ENCODE results near the gene SLC12A7.
"Not testable (repeated sequence)": the region's sequence is repeated elsewhere in the genome, so short reads cannot be mapped to it uniquely, and the experiment has no call there.

Gene SLC12A7

DNA sequence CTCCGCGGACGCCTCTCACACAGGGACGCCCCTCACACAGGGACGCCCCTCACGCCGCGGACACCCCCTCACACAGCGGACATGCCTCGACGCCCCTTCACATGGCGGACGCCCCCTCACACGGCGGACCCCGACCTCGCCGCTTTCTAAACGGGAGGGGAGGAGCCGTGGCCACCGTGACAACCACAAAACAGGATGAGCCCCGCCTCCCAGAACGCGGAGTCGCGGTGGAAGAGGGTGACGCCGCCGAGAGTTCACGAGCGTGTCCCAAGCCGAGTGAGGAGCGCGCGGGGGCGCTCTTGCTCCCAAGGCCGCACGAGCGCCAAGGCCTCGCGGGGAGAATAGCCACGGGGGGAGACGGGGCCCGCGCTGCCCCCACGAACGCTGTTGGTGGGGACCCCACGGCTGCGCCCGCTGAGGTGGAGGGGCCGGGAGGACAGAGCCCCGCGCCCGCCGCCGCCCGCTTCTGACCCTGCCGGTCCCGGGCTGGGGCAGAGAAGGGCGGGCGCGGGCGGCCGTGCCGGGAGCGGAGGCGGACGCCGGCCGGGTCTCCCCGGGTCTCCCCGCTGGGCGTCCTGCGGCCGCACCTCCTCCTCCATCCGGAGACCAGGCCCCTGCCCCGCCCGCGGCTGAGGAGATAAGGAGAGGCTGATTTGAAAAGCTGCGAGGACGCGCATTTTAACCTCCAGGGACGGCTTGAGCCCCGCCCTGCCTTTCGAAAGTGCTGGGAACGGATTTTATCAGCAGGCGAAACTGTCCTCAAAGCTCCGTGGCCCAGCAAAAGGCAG is 107.2 kb downstream of the SLC12A7 start:
- Histone ChIP-seq H3K27ac (no peak overlapping the region), H3K36me3 (ENCODE audit: insufficient read depth, low read length) (no peaks in the 10 kb centered on the region), H3K9me3 (ENCODE audit: low read depth, low read length) (no peaks in the 10 kb centered on the region), H3K9ac (ENCODE audit: insufficient read length) (peak overlapping the region; percentile 79), H3K4me3 (peak overlapping the region; percentile 82)
- no peak for DNase-seq (ENCODE audit: low read depth, low spot score)
- TF ChIP-seq EZH2 (IDR thresholded peaks at IDR 0.05) = no peak
- peak; percentile 47 for TF ChIP-seq POLR2AphosphoS5 (IDR thresholded peaks at IDR 0.05; ENCODE audit: borderline replicate concordance, low read depth, low read length)

DNA sequence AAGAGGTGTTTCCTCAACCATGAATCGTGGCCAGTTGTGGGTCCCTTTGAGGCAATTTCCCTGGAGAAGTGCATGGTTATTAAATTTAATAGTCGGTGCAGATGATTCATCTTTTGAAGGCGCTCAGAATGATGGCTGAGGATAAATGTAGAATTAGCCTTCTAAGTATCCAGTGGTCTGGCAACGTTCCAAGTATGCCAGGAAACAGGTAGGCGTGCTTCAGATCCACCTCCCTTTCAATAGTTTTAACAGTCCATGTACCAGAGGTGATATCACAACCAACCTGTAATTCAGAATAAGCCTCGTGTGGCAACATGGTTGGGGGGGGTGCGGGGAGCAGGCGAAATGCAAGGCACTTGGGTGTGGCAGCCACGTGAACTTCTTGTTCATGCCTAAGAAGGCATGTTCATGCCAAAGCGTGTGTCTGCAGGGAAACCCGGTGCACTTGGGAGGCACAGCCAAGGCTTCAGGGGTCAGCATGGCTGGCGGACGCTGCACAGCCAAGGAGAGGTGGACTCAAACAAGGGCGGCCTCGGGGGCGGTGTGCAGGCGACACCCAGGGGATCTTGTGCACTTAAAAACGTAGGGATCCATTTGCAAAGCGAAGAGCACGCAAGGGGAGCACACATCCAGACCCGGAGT is 108.4 kb downstream of the SLC12A7 start:
- TF ChIP-seq FOXP2 (optimal IDR thresholded peaks at IDR 0.05; ENCODE audit: control extremely low read depth, extremely low read length, insufficient read depth) = no peak
- TF ChIP-seq EZH2 (IDR thresholded peaks at IDR 0.05) = no peak
- TF ChIP-seq POLR2AphosphoS5 (IDR thresholded peaks at IDR 0.05; ENCODE audit: borderline replicate concordance, low read depth, low read length) = no peak
- Histone ChIP-seq H3K4me3 (no peak overlapping the region), H3K9me3 (ENCODE audit: low read depth, low read length) (no peaks in the 10 kb centered on the region), H3K27ac (no peak overlapping the region), H3K9ac (ENCODE audit: insufficient read length) (no peak overlapping the region), H3K36me3 (ENCODE audit: insufficient read depth, low read length) (no peaks in the 10 kb centered on the region)
- no peak for DNase-seq (ENCODE audit: low read depth, low spot score)

DNA sequence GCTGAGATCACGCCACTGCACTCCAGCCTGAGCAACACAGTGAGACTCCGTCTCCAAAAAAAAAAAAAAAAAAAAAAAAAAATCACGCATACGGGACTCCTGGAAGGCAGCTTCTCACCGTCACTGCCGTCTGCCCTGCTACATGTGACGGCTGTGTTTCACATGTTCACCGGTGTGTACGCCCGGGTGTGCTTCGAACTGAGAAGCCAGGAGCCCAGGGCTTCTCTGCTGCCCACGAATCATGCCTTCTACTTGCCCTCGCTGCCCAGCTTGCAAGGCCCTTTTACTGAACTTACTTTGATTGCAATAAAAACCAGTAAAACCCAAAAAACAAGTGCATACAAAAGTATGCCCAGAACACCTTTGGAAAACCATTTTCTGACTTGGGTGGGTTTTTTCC is 109.0 kb downstream of the SLC12A7 start:
- TF ChIP-seq FOXP2 (optimal IDR thresholded peaks at IDR 0.05; ENCODE audit: control extremely low read depth, extremely low read length, insufficient read depth) (no peak), POLR2AphosphoS5 (IDR thresholded peaks at IDR 0.05; ENCODE audit: borderline replicate concordance, low read depth, low read length) (no peak), EZH2 (IDR thresholded peaks at IDR 0.05) (no peak)
- no peak overlapping the region for H3K4me3 ChIP-seq
- H3K9me3 ChIP-seq (ENCODE audit: low read depth, low read length) = no peaks in the 10 kb centered on the region
- no peak for DNase-seq (ENCODE audit: low read depth, low spot score)
- H3K9ac ChIP-seq (ENCODE audit: insufficient read length) = no peak overlapping the region
- no peak overlapping the region for H3K27ac ChIP-seq
- no peaks in the 10 kb centered on the region for H3K36me3 ChIP-seq (ENCODE audit: insufficient read depth, low read length)

DNA sequence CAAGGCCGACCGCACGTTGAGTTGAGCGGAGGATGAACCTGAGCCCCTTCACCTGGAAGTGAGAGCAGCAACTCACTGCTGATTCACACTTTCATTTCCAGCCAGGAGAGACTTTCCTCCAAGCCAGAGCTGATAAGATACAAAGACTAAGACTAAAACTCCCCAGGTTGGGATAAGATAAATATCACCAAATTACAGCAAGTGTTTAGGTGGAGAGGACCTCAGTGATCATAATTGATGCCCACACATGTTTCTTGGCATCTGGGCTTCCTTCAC is 109.7 kb downstream of the SLC12A7 start:
- Histone ChIP-seq H3K36me3 (ENCODE audit: insufficient read depth, low read length) (no peaks in the 10 kb centered on the region), H3K9ac (ENCODE audit: insufficient read length) (no peak overlapping the region), H3K27ac (no peak overlapping the region), H3K4me3 (no peak overlapping the region), H3K9me3 (ENCODE audit: low read depth, low read length) (no peaks in the 10 kb centered on the region)
- no peak for TF ChIP-seq EZH2 (IDR thresholded peaks at IDR 0.05)
- TF ChIP-seq FOXP2 (optimal IDR thresholded peaks at IDR 0.05; ENCODE audit: control extremely low read depth, extremely low read length, insufficient read depth) = no peak
- no peak for TF ChIP-seq POLR2AphosphoS5 (IDR thresholded peaks at IDR 0.05; ENCODE audit: borderline replicate concordance, low read depth, low read length)
- no peak for DNase-seq (ENCODE audit: low read depth, low spot score)

DNA sequence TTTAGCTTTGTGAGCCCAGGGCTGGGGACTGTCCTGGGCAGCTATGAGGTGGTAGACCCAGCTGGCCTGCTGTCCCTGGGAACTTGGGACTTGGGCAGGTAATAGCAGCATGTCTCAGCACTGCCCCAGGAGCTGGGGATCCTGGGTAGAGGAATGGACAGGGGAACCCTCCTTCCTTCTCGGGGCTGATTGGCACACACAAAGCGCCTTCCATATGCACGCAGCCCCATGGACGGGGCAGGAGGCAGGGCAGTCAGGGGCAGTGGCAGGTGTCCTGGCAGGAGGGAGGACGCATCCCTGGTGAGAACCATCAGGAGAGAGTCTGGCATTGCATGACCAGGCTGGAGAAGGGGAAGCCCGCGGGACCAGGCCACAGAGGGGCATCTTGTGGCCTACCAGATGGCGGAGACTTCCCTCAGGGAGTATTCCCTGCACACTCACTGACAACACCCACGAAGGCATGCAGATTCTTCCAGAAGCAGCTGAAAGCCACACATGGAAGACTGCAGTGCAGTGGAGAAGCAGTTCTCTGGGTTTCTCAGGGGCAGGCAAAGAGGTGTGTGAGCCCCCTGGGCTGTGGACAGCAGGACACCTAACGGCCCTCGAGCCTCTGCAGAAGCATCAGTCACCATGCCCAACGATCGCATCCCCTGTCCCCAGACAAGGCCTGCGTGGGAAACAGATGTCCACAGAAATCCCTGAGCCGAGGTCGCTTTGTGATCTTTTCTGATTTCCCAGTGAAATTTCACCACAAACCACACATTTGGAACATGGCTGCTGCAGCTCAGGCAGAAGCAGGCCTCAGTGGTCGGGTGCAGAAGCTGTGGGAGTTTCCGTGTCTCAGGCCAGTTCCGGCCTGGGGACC is 110.2 kb downstream of the SLC12A7 start:
- no peaks in the 10 kb centered on the region for H3K36me3 ChIP-seq (ENCODE audit: insufficient read depth, low read length)
- TF ChIP-seq POLR2AphosphoS5 (IDR thresholded peaks at IDR 0.05; ENCODE audit: borderline replicate concordance, low read depth, low read length) (no peak), FOXP2 (optimal IDR thresholded peaks at IDR 0.05; ENCODE audit: control extremely low read depth, extremely low read length, insufficient read depth) (no peak), EZH2 (IDR thresholded peaks at IDR 0.05) (no peak)
- no peak overlapping the region for H3K27ac ChIP-seq
- no peaks in the 10 kb centered on the region; the same call in 1 of the 2 replicates for H3K9me3 ChIP-seq (ENCODE audit: low read depth, low read length)
- no peak overlapping the region for H3K4me3 ChIP-seq
- no peak for DNase-seq (ENCODE audit: low read depth, low spot score)
- no peak overlapping the region for H3K9ac ChIP-seq (ENCODE audit: insufficient read length)

DNA sequence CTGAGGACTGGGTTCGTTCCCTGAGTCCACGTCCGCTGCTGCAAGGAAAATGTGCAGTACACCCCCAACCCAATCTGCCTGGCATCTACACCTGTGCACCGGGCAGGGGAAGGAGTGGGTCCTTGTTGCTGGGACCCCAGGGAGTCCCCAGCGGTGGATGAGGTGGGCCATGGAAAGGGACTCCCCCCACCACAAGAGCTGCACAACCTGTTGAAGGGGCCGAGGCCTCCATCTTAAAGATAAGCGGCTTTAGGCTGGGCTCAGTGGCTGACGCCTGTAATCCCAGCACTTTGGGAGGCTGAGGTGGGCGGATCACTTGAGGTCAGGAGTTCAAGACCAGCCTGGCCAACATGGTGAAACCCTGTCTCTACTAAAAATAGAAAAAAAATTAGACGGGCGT is 111.0 kb downstream of the SLC12A7 start:
- H3K9ac ChIP-seq (ENCODE audit: insufficient read length); H3K36me3 ChIP-seq (ENCODE audit: insufficient read depth, low read length); H3K9me3 ChIP-seq (ENCODE audit: low read depth, low read length); H3K27ac ChIP-seq; DNase-seq (ENCODE audit: low read depth, low spot score); H3K4me3 ChIP-seq: not testable (repeated sequence)

Measured in SK-N-MC (cell line).